ENCODE results near the gene GRAMD1A.
"Not testable (repeated sequence)": the region's sequence is repeated elsewhere in the genome, so short reads cannot be mapped to it uniquely, and the experiment has no call there.

The GRAMD1A gene

GRCh38 chr19:34979819-34980640 is 20.1 kb upstream of the GRAMD1A start:
- DNase-seq = no peak

GRCh38 chr19:34982275-34982674 is 17.8 kb upstream of the GRAMD1A start:
- no peak for DNase-seq

- DNase-seq = no peak
Observed at GRCh38 chr19:34983786-34984185, 16.3 kb upstream of the GRAMD1A start.

- no peak for DNase-seq
Observed at GRCh38 chr19:34984287-34984686, 15.8 kb upstream of the GRAMD1A start.

- DNase-seq = no peak
Observed at GRCh38 chr19:34985249-34986022, 14.7 kb upstream of the GRAMD1A start.

- DNase-seq = no peak
Observed at GRCh38 chr19:34988119-34988518, 12.0 kb upstream of the GRAMD1A start.

- no peak for DNase-seq
Observed at GRCh38 chr19:34989298-34989697, 10.8 kb upstream of the GRAMD1A start.

- DNase-seq = no peak
Observed at GRCh38 chr19:34990578-34991192, 9.4 kb upstream of the GRAMD1A start.

- no peak for DNase-seq
Observed at GRCh38 chr19:34991542-34992333, 8.4 kb upstream of the GRAMD1A start.

- DNase-seq = not testable (repeated sequence)
Observed at GRCh38 chr19:34992582-34992981, 7.5 kb upstream of the GRAMD1A start.

GRCh38 chr19:34994286-34994642 is 5.9 kb upstream of the GRAMD1A start:
- no peak for DNase-seq

- DNase-seq = no peak
Observed at GRCh38 chr19:34994643-34995541, 5.2 kb upstream of the GRAMD1A start.

- DNase-seq = no peak
Observed at GRCh38 chr19:34995551-34995950, 4.6 kb upstream of the GRAMD1A start.

- DNase-seq = no peak
Observed at GRCh38 chr19:34997071-34997617, 3.0 kb upstream of the GRAMD1A start.

GRCh38 chr19:34998224-34998623 is 1.9 kb upstream of the GRAMD1A start:
- DNase-seq = not testable (repeated sequence)

- DNase-seq = no peak
Observed at GRCh38 chr19:34998777-34999497, 1.2 kb upstream of the GRAMD1A start.

- DNase-seq = no peak
Observed at GRCh38 chr19:35000338-35000646, 169 bp downstream of the GRAMD1A start.

- DNase-seq = no peak
Observed at GRCh38 chr19:35000647-35001501, 751 bp downstream of the GRAMD1A start.

- DNase-seq = no peak
Observed at GRCh38 chr19:35002037-35002535, 2.0 kb downstream of the GRAMD1A start.
